Neutrophil (primary cell): ENCODE measurements around the gene GSG1L.

Experiments used
- H3K27ac ChIP-seq: fragments of 200-600 bp; sonication (generic); 2 replicates; pipeline ENCODE4 v1.5.1; 2016; ENCODE audit warnings: mild to moderate bottlenecking, moderate library complexity
- H3K27me3 ChIP-seq: fragments of 200-600 bp; sonication (generic); 2 replicates; pipeline ENCODE4 v1.6.0; 2016; ENCODE audit warnings: mild to moderate bottlenecking
- H3K36me3 ChIP-seq: fragments of 200-600 bp; sonication (generic); 2 replicates; pipeline ENCODE4 v1.5.1; 2017
- H3K4me1 ChIP-seq, 2 experiments: fragments of 200-600 bp in 1 of 2; sonication (generic) in 1 of 2; 1 replicate in 1 of 2; 2 replicates in 1 of 2; pipeline versions ENCODE4 v1.5.1 to v1.6.1; 2013 to 2016; ENCODE audit warnings: low read depth in 1 of 2, low read length in 1 of 2, mild to moderate bottlenecking in 1 of 2, moderate library complexity in 1 of 2; ENCODE audit not compliant: control insufficient read depth in 1 of 2, insufficient read depth in 1 of 2
- H3K4me3 ChIP-seq, 2 experiments: fragments of 200-600 bp in 1 of 2; sonication (generic) in 1 of 2; 1 replicate in 1 of 2; 2 replicates in 1 of 2; pipeline ENCODE4 v1.5.1; 2013 to 2016; ENCODE audit warnings: low read depth in 1 of 2, low read length in 1 of 2, mild to moderate bottlenecking in 1 of 2, moderate library complexity in 1 of 2
- H3K9me3 ChIP-seq: fragments of 200-600 bp; sonication (generic); 2 replicates; pipeline ENCODE4 v1.5.1; 2016
- TF ChIP-seq, protein P1 (sequence below): fragments of 200-600 bp; sonication (generic); IDR thresholded peaks from 2 replicates; pipeline ENCODE4 v1.5.1; 2016; ENCODE audit warnings: antibody characterized with exemption

GSG1L gene

DNA sequence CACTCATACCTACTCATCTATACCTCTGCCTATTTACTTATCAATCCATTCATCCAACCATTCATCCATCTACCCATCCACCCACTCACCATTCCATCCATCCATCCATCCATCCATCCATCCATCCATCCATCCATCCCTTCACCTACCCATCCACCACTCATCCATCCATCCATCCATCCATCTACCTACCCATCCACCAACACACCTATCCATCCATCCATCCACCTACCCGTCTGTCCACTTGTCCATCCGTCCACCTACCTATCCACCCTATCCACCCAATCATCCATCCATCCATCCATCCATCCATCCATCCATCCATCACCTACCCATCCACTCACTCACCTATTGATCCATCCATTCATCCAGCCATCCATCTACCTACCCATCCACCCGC is 235.7 kb downstream of the GSG1L start:
- no peak overlapping the region for H3K27ac ChIP-seq
- no peaks in the 10 kb centered on the region for H3K36me3 ChIP-seq
- H3K4me1 ChIP-seq: no peaks in the 10 kb centered on the region
- TF ChIP-seq, protein P1, sequence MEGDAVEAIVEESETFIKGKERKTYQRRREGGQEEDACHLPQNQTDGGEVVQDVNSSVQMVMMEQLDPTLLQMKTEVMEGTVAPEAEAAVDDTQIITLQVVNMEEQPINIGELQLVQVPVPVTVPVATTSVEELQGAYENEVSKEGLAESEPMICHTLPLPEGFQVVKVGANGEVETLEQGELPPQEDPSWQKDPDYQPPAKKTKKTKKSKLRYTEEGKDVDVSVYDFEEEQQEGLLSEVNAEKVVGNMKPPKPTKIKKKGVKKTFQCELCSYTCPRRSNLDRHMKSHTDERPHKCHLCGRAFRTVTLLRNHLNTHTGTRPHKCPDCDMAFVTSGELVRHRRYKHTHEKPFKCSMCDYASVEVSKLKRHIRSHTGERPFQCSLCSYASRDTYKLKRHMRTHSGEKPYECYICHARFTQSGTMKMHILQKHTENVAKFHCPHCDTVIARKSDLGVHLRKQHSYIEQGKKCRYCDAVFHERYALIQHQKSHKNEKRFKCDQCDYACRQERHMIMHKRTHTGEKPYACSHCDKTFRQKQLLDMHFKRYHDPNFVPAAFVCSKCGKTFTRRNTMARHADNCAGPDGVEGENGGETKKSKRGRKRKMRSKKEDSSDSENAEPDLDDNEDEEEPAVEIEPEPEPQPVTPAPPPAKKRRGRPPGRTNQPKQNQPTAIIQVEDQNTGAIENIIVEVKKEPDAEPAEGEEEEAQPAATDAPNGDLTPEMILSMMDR: no peak
- H3K4me3 ChIP-seq: no peak overlapping the region
- no peaks in the 10 kb centered on the region for H3K9me3 ChIP-seq
- no peaks in the 10 kb centered on the region for H3K27me3 ChIP-seq

DNA sequence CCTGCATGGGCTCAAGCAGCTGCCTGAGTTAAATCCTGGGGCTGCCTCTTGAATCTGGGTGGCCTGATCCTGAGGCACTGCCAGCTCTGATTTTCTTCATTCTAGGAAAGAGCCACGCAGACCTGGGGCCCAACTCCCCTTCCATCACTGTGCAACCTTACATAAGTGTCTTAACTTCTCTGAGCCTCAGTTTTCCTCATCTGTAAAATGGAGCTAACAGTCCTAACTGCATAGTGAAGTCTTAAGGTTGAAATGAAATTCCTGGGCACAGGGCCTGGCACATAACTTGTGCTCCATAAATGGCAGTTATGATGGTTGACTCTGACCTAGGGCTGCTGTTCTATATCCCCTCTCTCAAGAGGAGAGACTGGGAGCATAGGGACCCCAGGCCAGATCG is 236.6 kb downstream of the GSG1L start:
- H3K27me3 ChIP-seq: no peaks in the 10 kb centered on the region
- TF ChIP-seq, protein P1: no peak
- no peak overlapping the region for H3K27ac ChIP-seq
- no peaks in the 10 kb centered on the region for H3K4me1 ChIP-seq
- no peaks in the 10 kb centered on the region for H3K36me3 ChIP-seq
- no peak overlapping the region for H3K4me3 ChIP-seq
- H3K9me3 ChIP-seq: no peaks in the 10 kb centered on the region

DNA sequence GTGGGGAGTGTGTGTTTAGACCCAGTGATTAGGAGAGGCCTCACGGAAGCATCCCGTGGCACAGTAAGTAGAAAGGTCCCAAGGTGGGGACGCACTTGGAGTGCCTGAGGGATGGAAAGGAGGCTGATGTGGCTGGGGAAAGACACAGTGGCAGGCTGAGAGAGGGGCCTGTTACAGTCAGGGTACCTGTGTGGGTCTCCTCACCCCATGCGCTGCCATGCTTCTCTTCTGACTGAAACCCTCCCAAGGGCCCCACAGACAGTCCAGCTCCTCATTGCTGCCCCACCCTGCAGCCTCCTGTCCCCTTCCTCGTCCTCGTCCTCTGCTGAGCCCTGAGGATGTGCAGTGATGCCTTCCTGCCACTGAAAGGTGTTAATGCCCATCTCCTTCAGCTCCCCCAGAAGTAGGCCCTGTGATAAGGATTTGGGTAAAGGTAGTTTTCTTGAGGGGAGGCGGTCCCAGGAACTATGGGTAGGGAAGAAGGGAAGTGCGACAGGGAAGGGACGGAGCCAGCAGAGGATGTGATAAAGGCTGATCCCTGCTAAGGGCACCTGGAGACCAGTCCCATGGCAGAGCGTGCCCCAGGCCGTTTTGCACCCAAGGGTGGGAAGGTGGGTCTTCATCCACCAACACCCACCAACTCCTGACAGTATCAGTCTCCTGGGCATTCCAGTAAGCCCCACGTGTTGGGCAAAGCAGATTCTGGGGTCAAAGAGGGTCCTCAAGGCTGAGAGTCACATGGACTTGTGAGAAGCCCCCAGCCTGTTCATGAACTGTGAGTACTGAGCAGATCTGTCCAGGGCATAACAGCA is 237.2 kb downstream of the GSG1L start:
- H3K27ac ChIP-seq: no peak overlapping the region
- no peaks in the 10 kb centered on the region for H3K36me3 ChIP-seq
- no peaks in the 10 kb centered on the region for H3K27me3 ChIP-seq
- no peaks in the 10 kb centered on the region for H3K4me1 ChIP-seq
- TF ChIP-seq, protein P1: no peak
- no peaks in the 10 kb centered on the region for H3K9me3 ChIP-seq
- H3K4me3 ChIP-seq: no peak overlapping the region

DNA sequence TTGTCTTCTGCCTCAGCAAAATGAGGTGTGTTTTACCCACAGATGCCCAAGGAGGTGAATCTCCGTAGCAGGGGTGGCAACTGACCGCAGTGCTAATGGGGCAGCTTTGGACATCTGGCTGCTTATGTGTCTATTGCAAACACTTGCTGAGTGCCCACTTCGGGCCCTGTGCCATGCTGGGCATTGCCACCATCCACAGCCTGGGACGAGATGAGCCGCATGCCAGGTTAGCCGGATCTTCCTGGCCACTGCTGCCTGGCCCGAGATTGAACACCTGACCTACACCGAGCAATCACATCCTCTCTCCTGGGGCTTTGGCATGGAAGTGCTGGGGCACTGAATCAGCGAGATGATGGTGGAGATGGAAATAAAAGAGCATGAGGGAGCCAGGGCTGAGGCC is 238.7 kb downstream of the GSG1L start:
- TF ChIP-seq, protein P1: no peak
- no peaks in the 10 kb centered on the region for H3K4me1 ChIP-seq
- H3K36me3 ChIP-seq: no peaks in the 10 kb centered on the region
- H3K9me3 ChIP-seq: no peaks in the 10 kb centered on the region
- H3K27ac ChIP-seq: no peak overlapping the region
- no peak overlapping the region for H3K4me3 ChIP-seq
- H3K27me3 ChIP-seq: no peaks in the 10 kb centered on the region

DNA sequence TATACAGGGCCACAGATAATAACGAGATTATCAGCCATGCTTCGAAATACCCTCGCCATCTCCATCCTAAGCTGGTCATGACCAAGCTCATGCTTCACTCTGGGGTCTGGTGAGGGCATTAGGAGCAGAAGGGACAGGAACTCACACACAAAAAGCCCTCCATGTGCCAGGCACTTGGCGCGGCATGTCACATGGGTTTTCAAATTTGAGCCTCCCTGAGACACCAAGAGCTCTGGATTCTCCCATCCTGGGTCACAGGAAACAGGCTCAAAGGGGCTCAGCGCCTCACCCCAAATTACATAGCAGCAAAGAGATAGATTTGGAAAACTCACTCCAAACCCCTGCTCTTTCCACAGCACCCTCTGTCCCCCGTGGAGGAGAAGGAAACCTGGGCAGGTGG is 239.5 kb downstream of the GSG1L start:
- no peaks in the 10 kb centered on the region for H3K4me1 ChIP-seq
- H3K4me3 ChIP-seq: no peak overlapping the region
- H3K9me3 ChIP-seq: no peaks in the 10 kb centered on the region
- no peaks in the 10 kb centered on the region for H3K27me3 ChIP-seq
- H3K36me3 ChIP-seq: no peaks in the 10 kb centered on the region
- H3K27ac ChIP-seq: no peak overlapping the region
- TF ChIP-seq, protein P1: no peak
